Activated T-cell treated with anti-CD3 and anti-CD28 coated beads, Interleukin-2, amount 50 U/mL, for 72 hours (primary cell): ENCODE data around the gene NUP214. TPM values are rescaled to one million over a fixed set of nuclear protein-coding genes. Genes with fewer than 3 reads are reported as not detected.
"Not testable (repeated sequence)": the region's sequence is repeated elsewhere in the genome, so short reads cannot be mapped to it uniquely, and the experiment has no call there.

Experiments
- ATAC-seq, 2 donors: fragments of 150-1000 bp; cut with Tn5 transposase; replicated peaks in 1 of 2; 2 replicates each; pipeline ENCODE4 v1.10.0; 2021; ENCODE audit warnings: moderate library complexity in 2 of 2, mild to moderate bottlenecking in 1 of 2
- DNase-seq, 2 donors: peaks; one replicate each; pipeline ENCODE4 v3.0.0; 2021 to 2022; ENCODE audit warnings: mixed read lengths in 1 of 2
- H3K27ac Mint-ChIP-seq: one replicate; pipeline ENCODE4 v1.8.0; 2022; ENCODE audit warnings: mild to moderate bottlenecking, moderate library complexity, mixed read lengths
- H3K27me3 Mint-ChIP-seq: one replicate; pipeline ENCODE4 v1.8.0; 2022; ENCODE audit warnings: low read depth, mixed read lengths
- H3K36me3 Mint-ChIP-seq, 2 donors: one replicate each; pipeline ENCODE4 v1.8.0; 2022; ENCODE audit warnings: mixed read lengths in 2 of 2, mild to moderate bottlenecking in 1 of 2; ENCODE audit not compliant: insufficient read depth in 2 of 2
- H3K4me1 Mint-ChIP-seq: one replicate; pipeline ENCODE4 v1.8.0; 2022; ENCODE audit warnings: low read depth, mixed read lengths
- H3K4me3 Mint-ChIP-seq, 2 donors: one replicate each; pipeline ENCODE4 v1.8.0; 2022; ENCODE audit warnings: mild to moderate bottlenecking in 2 of 2, mixed read lengths in 2 of 2, moderate library complexity in 2 of 2
- H3K9me3 Mint-ChIP-seq, 2 donors: one replicate each; pipeline ENCODE4 v1.8.0; 2022; ENCODE audit warnings: mixed read lengths in 2 of 2
- total RNA-seq, 2 donors: library from RNA; stranded (reverse); gene quantifications; one replicate each; pipeline ENCODE4 v1.2.3, GENCODE V29; 2022

NUP214 gene
- total RNA-seq, 2 donors from 2014 or later, result 67.6 to 78.5 TPM

GRCh38 chr9:131099845-131100244 is 25.5 kb upstream of the NUP214 start:
- peaks cover 21% of the 10 kb centered on the region for H3K27me3 Mint-ChIP-seq
- H3K36me3 Mint-ChIP-seq, ATAC-seq, H3K4me3 Mint-ChIP-seq, H3K27ac Mint-ChIP-seq, DNase-seq, H3K9me3 Mint-ChIP-seq: not testable (repeated sequence)
- peaks cover 11% of the 10 kb centered on the region for H3K4me1 Mint-ChIP-seq

GRCh38 chr9:131100445-131100844 is 24.9 kb upstream of the NUP214 start:
- Mint-ChIP-seq H3K36me3 (no peaks in the 10 kb centered on the region), H3K27me3 (peaks cover 15% of the 10 kb centered on the region), H3K9me3 (no peaks in the 10 kb centered on the region), H3K4me3 (no peak overlapping the region), H3K4me1 (peaks cover 11% of the 10 kb centered on the region), H3K27ac (no peak overlapping the region)
- ATAC-seq (no peak), DNase-seq (no peak)

DNA sequence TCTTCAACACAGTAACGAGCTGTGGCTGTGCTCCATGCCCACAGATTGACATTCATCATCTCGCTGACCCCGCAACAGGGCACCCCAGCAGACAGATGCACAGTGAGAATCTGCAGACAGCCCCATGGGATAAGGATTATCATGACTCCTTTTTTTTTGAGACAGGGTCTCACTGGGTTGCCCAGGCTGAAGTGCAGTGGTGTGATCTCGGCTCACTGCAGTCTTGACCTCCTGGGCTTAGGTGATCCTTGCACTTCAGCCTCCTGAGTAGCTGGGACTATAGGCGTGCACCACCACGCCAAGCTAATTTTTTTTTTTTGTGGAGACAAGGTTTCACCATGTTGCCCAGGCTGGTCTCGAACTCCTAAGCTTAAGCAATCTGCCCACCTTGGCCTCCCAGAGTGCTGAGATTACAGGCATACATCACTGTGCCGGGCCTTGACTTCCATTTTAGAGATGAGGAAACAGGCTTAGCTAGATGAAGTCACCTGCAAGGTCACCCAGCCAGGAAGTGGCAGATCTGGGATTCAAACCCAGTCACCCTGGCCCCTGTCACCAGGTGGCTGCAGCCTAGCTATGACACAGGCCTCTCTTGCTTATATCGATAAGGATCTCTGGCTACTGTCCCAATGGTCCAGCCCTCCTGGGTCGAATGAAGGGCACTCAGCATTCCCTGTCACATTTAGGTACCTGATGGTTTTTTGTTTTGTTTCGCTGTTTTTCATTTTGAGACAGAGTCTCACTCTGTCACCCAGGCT is 24.0 kb upstream of the NUP214 start:
- no peak overlapping the region for H3K4me3 Mint-ChIP-seq
- H3K4me1 Mint-ChIP-seq, result peaks cover 5% of the 10 kb centered on the region
- H3K9me3 Mint-ChIP-seq, result no peaks in the 10 kb centered on the region
- peaks cover 8% of the 10 kb centered on the region for H3K27me3 Mint-ChIP-seq
- H3K27ac Mint-ChIP-seq, result no peak overlapping the region
- DNase-seq (no peak), ATAC-seq (no peak)
- no peaks in the 10 kb centered on the region for H3K36me3 Mint-ChIP-seq

GRCh38 chr9:131103024-131103423 is 22.4 kb upstream of the NUP214 start:
- no peaks in the 10 kb centered on the region for H3K4me1 Mint-ChIP-seq
- H3K27ac Mint-ChIP-seq, result no peak overlapping the region
- no peaks in the 10 kb centered on the region for H3K27me3 Mint-ChIP-seq
- no peaks in the 10 kb centered on the region for H3K36me3 Mint-ChIP-seq
- DNase-seq (no peak), ATAC-seq (no peak)
- no peak overlapping the region for H3K4me3 Mint-ChIP-seq
- H3K9me3 Mint-ChIP-seq, result no peaks in the 10 kb centered on the region

GRCh38 chr9:131103535-131103934 is 21.9 kb upstream of the NUP214 start:
- DNase-seq, result no peak
- Mint-ChIP-seq H3K27ac (no peak overlapping the region), H3K4me1 (no peaks in the 10 kb centered on the region), H3K36me3 (no peaks in the 10 kb centered on the region), H3K27me3 (no peaks in the 10 kb centered on the region), H3K9me3 (no peaks in the 10 kb centered on the region), H3K4me3 (no peak overlapping the region)
- no peak for ATAC-seq

DNA sequence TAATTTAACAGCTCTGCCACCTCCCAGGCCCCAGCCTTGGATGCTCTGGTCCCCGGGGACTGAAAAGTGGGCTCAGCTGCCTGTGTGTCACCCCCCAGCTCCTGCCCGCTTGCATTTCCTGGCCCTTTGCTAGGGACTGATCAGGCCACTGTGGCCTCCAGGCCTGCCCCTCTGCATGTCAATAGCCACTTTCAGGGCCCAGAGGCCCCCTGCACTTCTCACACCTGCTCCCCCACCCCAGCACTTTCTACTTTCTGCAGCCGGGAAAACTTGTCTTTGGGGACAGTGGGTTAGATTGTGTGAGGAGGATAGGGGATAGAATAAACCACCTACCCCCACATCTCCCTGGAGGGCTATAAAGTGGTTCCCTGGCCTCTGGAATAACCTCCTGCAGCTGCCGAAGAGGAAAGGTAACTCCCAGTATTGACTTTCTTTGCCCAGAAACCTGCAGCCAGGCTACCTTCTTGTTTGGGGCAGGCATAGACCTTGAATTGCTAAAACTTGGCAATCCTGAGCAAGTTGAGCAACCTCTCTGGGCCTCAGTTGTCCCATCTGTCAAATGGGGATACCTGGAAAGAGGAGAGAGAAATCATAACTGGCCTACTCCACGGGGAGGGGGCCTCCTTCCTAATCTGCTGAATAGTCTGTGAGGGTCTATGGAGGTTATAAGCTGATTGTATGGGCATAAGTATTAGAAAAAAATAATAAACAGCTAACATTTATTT is 21.2 kb upstream of the NUP214 start:
- Mint-ChIP-seq H3K4me1 (no peaks in the 10 kb centered on the region), H3K4me3 (no peak overlapping the region), H3K9me3 (no peaks in the 10 kb centered on the region), H3K36me3 (no peaks in the 10 kb centered on the region), H3K27ac (no peak overlapping the region), H3K27me3 (no peaks in the 10 kb centered on the region)
- ATAC-seq, result no peak
- DNase-seq, result no peak

DNA sequence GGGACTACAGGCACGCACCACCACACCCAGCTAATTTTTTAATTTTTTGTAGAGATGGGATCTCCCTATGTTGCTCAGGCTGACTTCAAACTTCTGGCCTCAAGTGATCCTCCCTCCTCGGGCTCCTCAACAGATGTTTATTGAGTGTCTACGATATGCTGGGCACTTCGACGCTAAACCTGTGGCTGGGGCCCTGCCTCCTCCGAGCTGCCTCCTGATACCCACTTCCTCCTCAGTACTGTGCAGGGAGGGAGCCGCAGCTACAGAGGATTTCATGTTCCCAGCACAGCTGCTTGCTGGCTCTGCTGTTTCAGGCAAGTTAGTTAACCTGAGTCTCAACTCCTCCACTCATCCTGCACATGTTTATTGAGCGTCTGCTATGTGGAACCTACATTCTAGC is 19.4 kb upstream of the NUP214 start:
- H3K27me3 Mint-ChIP-seq, result no peaks in the 10 kb centered on the region
- ATAC-seq (no peak), DNase-seq (no peak)
- H3K9me3 Mint-ChIP-seq, result no peaks in the 10 kb centered on the region
- H3K4me3 Mint-ChIP-seq, result no peak overlapping the region
- H3K27ac Mint-ChIP-seq, result no peak overlapping the region
- no peaks in the 10 kb centered on the region for H3K36me3 Mint-ChIP-seq
- H3K4me1 Mint-ChIP-seq, result no peaks in the 10 kb centered on the region

DNA sequence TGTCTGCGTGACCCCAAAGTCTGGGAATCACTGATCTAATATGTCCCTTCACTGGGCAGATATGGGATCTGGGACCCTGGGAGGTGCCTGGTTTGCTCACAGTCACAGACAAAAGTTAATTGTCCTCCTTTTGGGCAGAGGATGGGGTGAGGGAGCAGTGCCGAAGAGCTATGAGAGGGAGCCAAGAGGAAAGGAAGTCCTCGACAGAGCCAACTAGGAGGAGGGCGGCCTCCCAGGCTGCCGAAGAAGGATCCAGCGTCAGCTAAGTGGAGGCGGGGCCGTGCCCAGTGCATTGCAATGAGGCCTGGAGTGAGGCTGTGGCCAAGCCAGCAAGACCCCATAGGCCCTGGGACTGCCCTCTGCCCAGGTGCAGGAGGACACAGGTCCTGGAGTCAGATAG is 17.6 kb upstream of the NUP214 start:
- no peaks in the 10 kb centered on the region for H3K9me3 Mint-ChIP-seq

DNA sequence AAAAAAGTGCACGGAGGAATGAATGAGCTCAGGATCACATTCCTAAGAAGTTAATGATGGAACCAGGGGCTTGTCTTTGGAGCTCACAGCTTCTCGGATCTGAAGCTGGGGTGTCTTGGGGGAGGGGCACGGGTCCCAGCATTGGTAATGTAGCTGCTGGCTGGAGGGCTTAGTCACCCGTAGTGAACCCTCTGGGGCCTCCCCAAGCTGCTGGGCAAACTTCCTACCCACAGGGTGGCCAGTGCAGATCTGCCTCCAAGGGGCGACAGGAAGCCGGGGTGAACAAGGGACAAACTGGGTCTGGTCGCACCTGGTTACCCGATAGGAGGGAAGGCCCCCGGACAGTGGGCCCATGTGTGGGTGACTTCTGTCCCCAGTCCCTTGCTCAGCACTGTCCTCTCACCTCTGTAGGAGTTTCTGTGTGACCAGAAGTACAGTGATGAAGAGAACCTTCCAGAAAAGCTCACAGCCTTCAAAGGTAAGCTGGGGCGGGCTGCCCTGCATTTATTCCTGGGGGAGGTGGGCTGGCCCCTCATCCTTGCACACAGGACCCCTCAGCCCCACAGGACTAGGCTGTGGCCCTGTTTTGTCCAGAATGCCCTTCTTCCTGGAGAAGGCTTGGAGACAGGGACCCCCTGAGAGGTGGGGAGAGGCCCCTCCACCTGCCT is 14.1 kb upstream of the NUP214 start:
- no peaks in the 10 kb centered on the region for H3K4me1 Mint-ChIP-seq
- no peaks in the 10 kb centered on the region for H3K27me3 Mint-ChIP-seq
- DNase-seq, result no peak
- no peak overlapping the region for H3K27ac Mint-ChIP-seq
- no peak for ATAC-seq
- no peaks in the 10 kb centered on the region for H3K9me3 Mint-ChIP-seq
- no peak overlapping the region for H3K4me3 Mint-ChIP-seq
- no peaks in the 10 kb centered on the region for H3K36me3 Mint-ChIP-seq

More for the DNA sequence above, 17.6 kb upstream of the NUP214 start:
- no peaks in the 10 kb centered on the region for H3K27me3 Mint-ChIP-seq
- DNase-seq (no peak), ATAC-seq (no peak)
- no peak overlapping the region for H3K4me3 Mint-ChIP-seq
- no peaks in the 10 kb centered on the region for H3K36me3 Mint-ChIP-seq
- no peaks in the 10 kb centered on the region for H3K4me1 Mint-ChIP-seq
- no peak overlapping the region for H3K27ac Mint-ChIP-seq

DNA sequence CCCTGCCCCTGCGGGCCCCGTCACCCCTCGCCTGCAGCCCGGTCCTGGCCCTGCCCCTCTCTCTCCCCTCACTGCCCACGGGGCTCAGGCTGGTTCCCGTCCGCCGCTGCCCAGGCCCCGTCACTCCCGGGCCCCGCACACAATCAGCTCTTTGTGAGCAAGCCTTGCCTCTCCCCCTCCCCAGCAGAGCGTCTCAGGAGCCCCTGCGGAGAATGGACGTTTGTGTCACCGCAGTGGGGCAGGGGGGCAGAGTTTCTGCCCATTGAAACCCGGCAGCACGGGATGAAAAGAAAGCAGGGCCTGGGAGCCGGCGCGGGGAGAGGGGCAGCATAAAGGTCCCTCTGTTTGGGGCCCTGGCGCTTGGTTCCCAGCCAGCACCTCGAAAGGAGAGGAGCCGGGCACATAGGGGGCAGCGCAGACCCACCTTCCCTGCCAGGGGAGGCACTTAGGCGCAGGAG is 13.5 kb upstream of the NUP214 start:
- Mint-ChIP-seq H3K9me3 (no peaks in the 10 kb centered on the region), H3K4me1 (no peaks in the 10 kb centered on the region), H3K27me3 (peaks cover 5% of the 10 kb centered on the region), H3K36me3 (no peaks in the 10 kb centered on the region), H3K4me3 (no peak overlapping the region), H3K27ac (no peak overlapping the region)
- ATAC-seq, result no peak
- no peak for DNase-seq

- no peak for DNase-seq
- Mint-ChIP-seq H3K4me3 (no peak overlapping the region), H3K9me3 (no peaks in the 10 kb centered on the region), H3K4me1 (no peaks in the 10 kb centered on the region), H3K27ac (no peak overlapping the region), H3K27me3 (peaks cover 10% of the 10 kb centered on the region), H3K36me3 (no peaks in the 10 kb centered on the region)
- ATAC-seq, result no peak
These were observed 12.8 kb upstream of the NUP214 start for GRCh38 chr9:131112374-131113154.

DNA sequence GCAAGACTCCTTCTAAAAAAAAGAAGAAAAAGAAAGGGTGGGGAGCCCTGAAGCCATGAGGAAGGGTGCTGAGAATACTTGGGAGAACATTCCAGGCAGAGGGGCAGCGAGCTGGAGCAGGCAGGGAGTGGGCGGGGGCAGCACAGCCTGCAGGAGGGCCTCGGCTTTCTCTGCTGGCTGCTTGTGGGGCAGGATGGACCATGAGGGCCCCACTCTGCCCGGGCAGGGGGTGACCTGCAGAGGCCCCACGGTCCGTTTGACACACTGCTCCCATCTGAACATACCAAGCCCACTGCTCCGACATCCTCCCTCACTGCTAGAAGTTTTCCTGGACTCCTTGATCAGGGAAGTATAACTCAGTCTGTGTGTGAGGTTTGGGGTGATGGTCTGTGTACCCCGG is 11.7 kb upstream of the NUP214 start:
- no peaks in the 10 kb centered on the region for H3K4me1 Mint-ChIP-seq
- ATAC-seq (no peak), DNase-seq (no peak)
- H3K9me3 Mint-ChIP-seq, result no peaks in the 10 kb centered on the region
- no peaks in the 10 kb centered on the region for H3K36me3 Mint-ChIP-seq
- no peak overlapping the region for H3K27ac Mint-ChIP-seq
- H3K27me3 Mint-ChIP-seq, result peaks cover 10% of the 10 kb centered on the region
- no peak overlapping the region for H3K4me3 Mint-ChIP-seq

GRCh38 chr9:131114084-131114535 is 11.3 kb upstream of the NUP214 start:
- Mint-ChIP-seq H3K36me3 (no peaks in the 10 kb centered on the region), H3K27ac (no peak overlapping the region), H3K4me3 (no peak overlapping the region), H3K9me3 (no peaks in the 10 kb centered on the region), H3K27me3 (peaks cover 10% of the 10 kb centered on the region), H3K4me1 (no peaks in the 10 kb centered on the region)
- ATAC-seq (no peak), DNase-seq (no peak)
